ENCODE measurements around the gene RBM12.

RBM12 gene

GRCh38 chr20:35630636-35631035, 34.1 kb downstream of the RBM12 start:
- H3K9me3 ChIP-seq (ENCODE audit: control insufficient read depth in 1 of 2, low read length in 2 of 2): no peaks in the 10 kb centered on the region
- H3K27me3 ChIP-seq (ENCODE audit: low read depth, low read length): no peaks in the 10 kb centered on the region
- H3K4me3 ChIP-seq (ENCODE audit: low read depth in 1 of 2, low read length in 2 of 2): no peak overlapping the region
- no peaks in the 10 kb centered on the region for H3K4me1 ChIP-seq (ENCODE audit: control insufficient read depth in 1 of 2, insufficient read depth in 2 of 2, low read length in 2 of 2)
- no peak overlapping the region for H3K27ac ChIP-seq (ENCODE audit: low read length)
- H3K36me3 ChIP-seq (ENCODE audit: control insufficient read depth in 1 of 2, insufficient read depth in 2 of 2, low read length in 2 of 2): peaks cover 37 to 59% of the 10 kb centered on the region in 2 donors

GRCh38 chr20:35629427-35630145, 35.1 kb downstream of the RBM12 start:
- peaks cover 39 to 62% of the 10 kb centered on the region in 2 donors for H3K36me3 ChIP-seq (ENCODE audit: control insufficient read depth in 1 of 2, insufficient read depth in 2 of 2, low read length in 2 of 2)
- no peaks in the 10 kb centered on the region for H3K27me3 ChIP-seq (ENCODE audit: low read depth, low read length)
- no peaks in the 10 kb centered on the region for H3K4me1 ChIP-seq (ENCODE audit: control insufficient read depth in 1 of 2, insufficient read depth in 2 of 2, low read length in 2 of 2)
- H3K27ac ChIP-seq (ENCODE audit: low read length): no peak overlapping the region
- H3K4me3 ChIP-seq (ENCODE audit: low read depth in 1 of 2, low read length in 2 of 2): no peak overlapping the region
- H3K9me3 ChIP-seq (ENCODE audit: control insufficient read depth in 1 of 2, low read length in 2 of 2): no peaks in the 10 kb centered on the region

GRCh38 chr20:35627121-35627520, 37.6 kb downstream of the RBM12 start:
- Histone ChIP-seq H3K36me3 (ENCODE audit: control insufficient read depth in 1 of 2, insufficient read depth in 2 of 2, low read length in 2 of 2) (peaks cover 39 to 58% of the 10 kb centered on the region in 2 donors), H3K9me3 (ENCODE audit: control insufficient read depth in 1 of 2, low read length in 2 of 2) (no peaks in the 10 kb centered on the region), H3K27ac (ENCODE audit: low read length) (no peak overlapping the region), H3K27me3 (ENCODE audit: low read depth, low read length) (no peaks in the 10 kb centered on the region), H3K4me3 (ENCODE audit: low read depth in 1 of 2, low read length in 2 of 2) (no peak overlapping the region), H3K4me1 (ENCODE audit: control insufficient read depth in 1 of 2, insufficient read depth in 2 of 2, low read length in 2 of 2) (no peaks in the 10 kb centered on the region)

- H3K4me3 ChIP-seq (ENCODE audit: low read depth in 1 of 2, low read length in 2 of 2): no peak overlapping the region
- H3K9me3 ChIP-seq (ENCODE audit: control insufficient read depth in 1 of 2, low read length in 2 of 2): no peaks in the 10 kb centered on the region
- no peaks in the 10 kb centered on the region for H3K27me3 ChIP-seq (ENCODE audit: low read depth, low read length)
- no peaks in the 10 kb centered on the region for H3K4me1 ChIP-seq (ENCODE audit: control insufficient read depth in 1 of 2, insufficient read depth in 2 of 2, low read length in 2 of 2)
- H3K27ac ChIP-seq (ENCODE audit: low read length): no peak overlapping the region
- H3K36me3 ChIP-seq (ENCODE audit: control insufficient read depth in 1 of 2, insufficient read depth in 2 of 2, low read length in 2 of 2): peaks cover 43 to 56% of the 10 kb centered on the region in 2 donors
Observed at GRCh38 chr20:35626386-35627001, 38.2 kb downstream of the RBM12 start.

GRCh38 chr20:35625584-35626385, 38.9 kb downstream of the RBM12 start:
- H3K36me3 ChIP-seq (ENCODE audit: control insufficient read depth in 1 of 2, insufficient read depth in 2 of 2, low read length in 2 of 2): peaks cover 36 to 53% of the 10 kb centered on the region in 2 donors
- no peaks in the 10 kb centered on the region for H3K9me3 ChIP-seq (ENCODE audit: control insufficient read depth in 1 of 2, low read length in 2 of 2)
- no peaks in the 10 kb centered on the region for H3K27me3 ChIP-seq (ENCODE audit: low read depth, low read length)
- H3K4me3 ChIP-seq (ENCODE audit: low read depth in 1 of 2, low read length in 2 of 2): no peak overlapping the region
- no peaks in the 10 kb centered on the region for H3K4me1 ChIP-seq (ENCODE audit: control insufficient read depth in 1 of 2, insufficient read depth in 2 of 2, low read length in 2 of 2)
- no peak overlapping the region for H3K27ac ChIP-seq (ENCODE audit: low read length)

GRCh38 chr20:35621560-35621946, 43.1 kb downstream of the RBM12 start:
- peaks cover 11 to 26% of the 10 kb centered on the region in 2 donors for H3K4me1 ChIP-seq (ENCODE audit: control insufficient read depth in 1 of 2, insufficient read depth in 2 of 2, low read length in 2 of 2)
- no peak overlapping the region for H3K27ac ChIP-seq (ENCODE audit: low read length)
- no peak overlapping the region for H3K4me3 ChIP-seq (ENCODE audit: low read depth in 1 of 2, low read length in 2 of 2)
- H3K9me3 ChIP-seq (ENCODE audit: control insufficient read depth in 1 of 2, low read length in 2 of 2): no peaks in the 10 kb centered on the region
- H3K36me3 ChIP-seq (ENCODE audit: control insufficient read depth in 1 of 2, insufficient read depth in 2 of 2, low read length in 2 of 2): peaks cover 16 to 18% of the 10 kb centered on the region in 2 donors
- no peaks in the 10 kb centered on the region for H3K27me3 ChIP-seq (ENCODE audit: low read depth, low read length)

GRCh38 chr20:35620818-35621559, 43.7 kb downstream of the RBM12 start:
- H3K27me3 ChIP-seq (ENCODE audit: low read depth, low read length): no peaks in the 10 kb centered on the region
- H3K4me1 ChIP-seq (ENCODE audit: control insufficient read depth in 1 of 2, insufficient read depth in 2 of 2, low read length in 2 of 2): peaks cover 11 to 26% of the 10 kb centered on the region in 2 donors
- no peak overlapping the region for H3K27ac ChIP-seq (ENCODE audit: low read length)
- H3K9me3 ChIP-seq (ENCODE audit: control insufficient read depth in 1 of 2, low read length in 2 of 2): no peaks in the 10 kb centered on the region
- H3K4me3 ChIP-seq (ENCODE audit: low read depth in 1 of 2, low read length in 2 of 2): no peak overlapping the region
- H3K36me3 ChIP-seq (ENCODE audit: control insufficient read depth in 1 of 2, insufficient read depth in 2 of 2, low read length in 2 of 2): peaks cover 10 to 12% of the 10 kb centered on the region in 2 donors

- Histone ChIP-seq H3K4me3 (ENCODE audit: low read depth in 1 of 2, low read length in 2 of 2) (peak overlapping the region; percentile 44 to 64), H3K36me3 (ENCODE audit: control insufficient read depth in 1 of 2, insufficient read depth in 2 of 2, low read length in 2 of 2) (peaks cover 4 to 5% of the 10 kb centered on the region in 2 donors), H3K27ac (ENCODE audit: low read length) (no peak overlapping the region), H3K4me1 (ENCODE audit: control insufficient read depth in 1 of 2, insufficient read depth in 2 of 2, low read length in 2 of 2) (peaks cover 11 to 26% of the 10 kb centered on the region in 2 donors), H3K27me3 (ENCODE audit: low read depth, low read length) (no peaks in the 10 kb centered on the region), H3K9me3 (ENCODE audit: control insufficient read depth in 1 of 2, low read length in 2 of 2) (no peaks in the 10 kb centered on the region)
Observed at GRCh38 chr20:35619196-35620095, 45.3 kb downstream of the RBM12 start.

- H3K4me1 ChIP-seq (ENCODE audit: control insufficient read depth in 1 of 2, insufficient read depth in 2 of 2, low read length in 2 of 2): peaks cover 11 to 26% of the 10 kb centered on the region in 2 donors
- no peaks in the 10 kb centered on the region for H3K27me3 ChIP-seq (ENCODE audit: low read depth, low read length)
- H3K36me3 ChIP-seq (ENCODE audit: control insufficient read depth in 1 of 2, insufficient read depth in 2 of 2, low read length in 2 of 2): peaks cover 4 to 5% of the 10 kb centered on the region in 2 donors
- no peaks in the 10 kb centered on the region for H3K9me3 ChIP-seq (ENCODE audit: control insufficient read depth in 1 of 2, low read length in 2 of 2)
- H3K4me3 ChIP-seq (ENCODE audit: low read depth in 1 of 2, low read length in 2 of 2): peak overlapping the region; percentile 40 to 65
- no peak overlapping the region for H3K27ac ChIP-seq (ENCODE audit: low read length)
Observed at GRCh38 chr20:35618263-35619131, 46.2 kb downstream of the RBM12 start.
